ENCODE measurements around the gene ATP2C1.

- no peak for TF ChIP-seq POLR2A (IDR thresholded peaks at IDR 0.05)
- TF ChIP-seq, protein P1, sequence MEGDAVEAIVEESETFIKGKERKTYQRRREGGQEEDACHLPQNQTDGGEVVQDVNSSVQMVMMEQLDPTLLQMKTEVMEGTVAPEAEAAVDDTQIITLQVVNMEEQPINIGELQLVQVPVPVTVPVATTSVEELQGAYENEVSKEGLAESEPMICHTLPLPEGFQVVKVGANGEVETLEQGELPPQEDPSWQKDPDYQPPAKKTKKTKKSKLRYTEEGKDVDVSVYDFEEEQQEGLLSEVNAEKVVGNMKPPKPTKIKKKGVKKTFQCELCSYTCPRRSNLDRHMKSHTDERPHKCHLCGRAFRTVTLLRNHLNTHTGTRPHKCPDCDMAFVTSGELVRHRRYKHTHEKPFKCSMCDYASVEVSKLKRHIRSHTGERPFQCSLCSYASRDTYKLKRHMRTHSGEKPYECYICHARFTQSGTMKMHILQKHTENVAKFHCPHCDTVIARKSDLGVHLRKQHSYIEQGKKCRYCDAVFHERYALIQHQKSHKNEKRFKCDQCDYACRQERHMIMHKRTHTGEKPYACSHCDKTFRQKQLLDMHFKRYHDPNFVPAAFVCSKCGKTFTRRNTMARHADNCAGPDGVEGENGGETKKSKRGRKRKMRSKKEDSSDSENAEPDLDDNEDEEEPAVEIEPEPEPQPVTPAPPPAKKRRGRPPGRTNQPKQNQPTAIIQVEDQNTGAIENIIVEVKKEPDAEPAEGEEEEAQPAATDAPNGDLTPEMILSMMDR (IDR thresholded peaks at IDR 0.05) = no peak
Measured at GRCh38 chr3:131036200-131036816, 142.4 kb downstream of the ATP2C1 start.

All from lower leg skin (tissue), 3 donors.